Cardiac muscle cell (in vitro differentiated cells and primary cell): ENCODE measurements around the gene SLC1A1. TPM values are rescaled to one million over a fixed set of nuclear protein-coding genes. Genes with fewer than 3 reads are reported as not detected.
A peak's percentile ranks its signal among the peaks of the same experiment; 100 is the strongest.

Source experiments
- DNase-seq, 2 donors: peaks; one replicate each; pipeline versions ENCODE4 v3.0.0 to v3.0.0-alpha.2; 2010 to 2017; ENCODE audit warnings: low read depth in 1 of 2, low spot score in 1 of 2
- H3K27ac ChIP-seq: fragments of 200-600 bp; sonication (generic); 2 replicates; pipeline ENCODE4 v1.5.1; 2016
- H3K27me3 ChIP-seq: fragments of 200-600 bp; sonication (generic); 2 replicates; pipeline ENCODE4 v1.6.0; 2016; ENCODE audit warnings: control low read depth
- H3K36me3 ChIP-seq: fragments of 200-600 bp; sonication (generic); 2 replicates; pipeline ENCODE4 v1.5.1; 2016; ENCODE audit warnings: control low read depth
- H3K4me1 ChIP-seq: fragments of 200-600 bp; sonication (generic); 2 replicates; pipeline ENCODE4 v1.8.1; 2017; ENCODE audit warnings: low read depth, mild to moderate bottlenecking, mixed run types
- H3K4me3 ChIP-seq: fragments of 200-600 bp; sonication (generic); 2 replicates; pipeline ENCODE4 v1.5.1; 2016; ENCODE audit warnings: mild to moderate bottlenecking
- H3K9me3 ChIP-seq: fragments of 200-600 bp; sonication (generic); 2 replicates; pipeline ENCODE4 v1.5.1; 2017; ENCODE audit warnings: low read depth, mild to moderate bottlenecking, control low read depth
- polyA plus RNA-seq: library from polyadenylated mRNA; unstranded; fragments of >200 nt; fragmentation: Nextera tagmentation; extraction: Ambion mirVana; gene quantifications from 2 replicates; pipeline ENCODE4 v1.2.1, GENCODE V29; 2016
- total RNA-seq: library from RNA; depleted of rRNA; stranded (reverse); fragments of >200 nt; gene quantifications from 2 replicates; pipeline ENCODE4 v1.2.3, GENCODE V29; 2016
- TF ChIP-seq, protein P1 (sequence below): IDR thresholded peaks from 2 replicates; pipeline ENCODE4 v1.5.1; 2012; ENCODE audit warnings: low read depth, mild to moderate bottlenecking, low read length

SLC1A1 gene
- total and polyA plus RNA-seq, 2 experiments from 2014 or later, result 0.57 to 2.4 TPM

- Histone ChIP-seq H3K9me3 (no peaks in the 10 kb centered on the region), H3K36me3 (no peaks in the 10 kb centered on the region), H3K27ac (no peak overlapping the region), H3K27me3 (no peaks in the 10 kb centered on the region), H3K4me3 (no peak overlapping the region), H3K4me1 (no peaks in the 10 kb centered on the region)
- DNase-seq, result no peak
- TF ChIP-seq, protein P1, sequence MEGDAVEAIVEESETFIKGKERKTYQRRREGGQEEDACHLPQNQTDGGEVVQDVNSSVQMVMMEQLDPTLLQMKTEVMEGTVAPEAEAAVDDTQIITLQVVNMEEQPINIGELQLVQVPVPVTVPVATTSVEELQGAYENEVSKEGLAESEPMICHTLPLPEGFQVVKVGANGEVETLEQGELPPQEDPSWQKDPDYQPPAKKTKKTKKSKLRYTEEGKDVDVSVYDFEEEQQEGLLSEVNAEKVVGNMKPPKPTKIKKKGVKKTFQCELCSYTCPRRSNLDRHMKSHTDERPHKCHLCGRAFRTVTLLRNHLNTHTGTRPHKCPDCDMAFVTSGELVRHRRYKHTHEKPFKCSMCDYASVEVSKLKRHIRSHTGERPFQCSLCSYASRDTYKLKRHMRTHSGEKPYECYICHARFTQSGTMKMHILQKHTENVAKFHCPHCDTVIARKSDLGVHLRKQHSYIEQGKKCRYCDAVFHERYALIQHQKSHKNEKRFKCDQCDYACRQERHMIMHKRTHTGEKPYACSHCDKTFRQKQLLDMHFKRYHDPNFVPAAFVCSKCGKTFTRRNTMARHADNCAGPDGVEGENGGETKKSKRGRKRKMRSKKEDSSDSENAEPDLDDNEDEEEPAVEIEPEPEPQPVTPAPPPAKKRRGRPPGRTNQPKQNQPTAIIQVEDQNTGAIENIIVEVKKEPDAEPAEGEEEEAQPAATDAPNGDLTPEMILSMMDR, result no peak
Measured at GRCh38 chr9:4464911-4465513, 25.3 kb upstream of the SLC1A1 start.

GRCh38 chr9:4465910-4466309 lies 24.4 kb upstream of the SLC1A1 start:
- TF ChIP-seq, protein P1, result no peak
- Histone ChIP-seq H3K27ac (no peak overlapping the region), H3K27me3 (no peaks in the 10 kb centered on the region), H3K4me1 (no peaks in the 10 kb centered on the region), H3K9me3 (no peaks in the 10 kb centered on the region), H3K4me3 (no peak overlapping the region), H3K36me3 (no peaks in the 10 kb centered on the region)
- DNase-seq, result no peak

DNA sequence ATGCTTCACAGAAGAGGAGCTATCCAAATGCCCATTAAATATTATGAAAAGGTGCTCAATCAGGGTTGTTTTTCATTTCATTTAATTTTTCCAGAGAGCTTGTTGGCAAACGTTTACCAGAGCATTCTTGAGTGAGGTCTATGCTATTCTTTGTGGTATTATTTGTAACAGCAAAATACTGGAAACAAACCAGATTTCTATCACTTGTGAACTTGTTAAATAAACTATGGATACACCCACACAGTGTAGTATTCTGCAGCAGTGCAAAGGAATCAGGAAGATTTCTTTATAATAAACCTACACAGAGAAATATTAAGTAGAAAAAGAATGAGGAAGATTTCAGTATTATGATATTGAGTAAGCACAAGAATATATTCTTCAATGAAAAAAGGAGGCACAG lies 15.0 kb upstream of the SLC1A1 start:
- H3K27me3 ChIP-seq, result no peaks in the 10 kb centered on the region
- H3K4me1 ChIP-seq, result no peaks in the 10 kb centered on the region
- H3K9me3 ChIP-seq, result no peaks in the 10 kb centered on the region
- TF ChIP-seq, protein P1, result no peak
- no peak overlapping the region for H3K27ac ChIP-seq
- H3K36me3 ChIP-seq, result no peaks in the 10 kb centered on the region
- DNase-seq, result no peak
- no peak overlapping the region for H3K4me3 ChIP-seq

- H3K4me1 ChIP-seq, result peaks cover 6% of the 10 kb centered on the region
- DNase-seq, result no peak
- no peaks in the 10 kb centered on the region for H3K9me3 ChIP-seq
- H3K36me3 ChIP-seq, result no peaks in the 10 kb centered on the region
- peaks cover 12% of the 10 kb centered on the region for H3K27me3 ChIP-seq
- no peak overlapping the region for H3K27ac ChIP-seq
- TF ChIP-seq, protein P1, result no peak
- H3K4me3 ChIP-seq, result no peak overlapping the region
Measured at GRCh38 chr9:4486176-4486575, 4.1 kb upstream of the SLC1A1 start.

DNA sequence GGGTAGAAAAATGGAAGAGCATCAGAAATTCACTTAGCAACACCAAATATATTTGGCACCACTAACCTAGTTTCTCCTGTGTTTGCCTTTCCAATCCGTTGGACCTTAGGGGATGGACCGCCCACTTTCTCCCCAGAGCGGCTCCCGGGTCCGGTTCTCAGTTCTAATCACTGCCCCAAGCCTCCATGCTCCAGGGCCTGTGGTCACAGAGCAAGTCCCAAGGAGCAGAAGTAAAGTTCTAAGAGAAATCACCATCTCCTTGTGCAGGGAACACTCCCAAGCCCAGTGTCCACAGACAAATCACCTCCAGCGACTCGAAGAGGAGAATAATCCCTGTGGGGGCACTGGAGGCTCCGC lies 728 bp upstream of the SLC1A1 start:
- Histone ChIP-seq H3K9me3 (no peaks in the 10 kb centered on the region), H3K36me3 (no peaks in the 10 kb centered on the region), H3K4me3 (peak overlapping the region; percentile 42), H3K27me3 (peaks cover 29% of the 10 kb centered on the region), H3K4me1 (peaks cover 6% of the 10 kb centered on the region), H3K27ac (no peak overlapping the region)
- DNase-seq, result peak; percentile 39 to 50
- TF ChIP-seq, protein P1, result no peak
